Keratinocyte (primary cell): ENCODE measurements around the gene ZNF229. TPM values are rescaled to one million over a fixed set of nuclear protein-coding genes. Genes with fewer than 3 reads are reported as not detected.

Experiments
- DNase-seq: peaks from one replicate; pipeline ENCODE4 v3.0.0-alpha.2; 2011; ENCODE audit warnings: low read depth, missing footprints, low spot score
- FAIRE-seq: peaks from 2 replicates; lab custom pipeline; 2011; peaks lifted over from hg19 to GRCh38; lab: Jason Lieb, UNC
- H2AFZ ChIP-seq: 2 replicates; pipeline ENCODE4 v1.6.0; 2012; ENCODE audit warnings: low read length, control low read depth, inconsistent platforms; ENCODE audit not compliant: control insufficient read depth
- H3K27ac ChIP-seq: 2 replicates; pipeline ENCODE4 v1.5.1; 2011; ENCODE audit warnings: low read length; ENCODE audit not compliant: control insufficient read depth, insufficient read depth
- H3K27me3 ChIP-seq: 3 replicates; pipeline ENCODE4 v1.6.0; 2011; ENCODE audit warnings: low read length; ENCODE audit not compliant: control insufficient read depth, insufficient read depth; ENCODE audit errors: extremely low read depth
- H3K36me3 ChIP-seq, 2 experiments: 2 replicates in 1 of 2; 3 replicates in 1 of 2; pipeline ENCODE4 v1.5.1; 2011; ENCODE audit warnings: low read length in 2 of 2, mild to moderate bottlenecking in 1 of 2; ENCODE audit not compliant: control insufficient read depth in 2 of 2, insufficient read depth in 2 of 2; ENCODE audit errors: extremely low read depth in 1 of 2
- H3K4me1 ChIP-seq: 3 replicates; pipeline ENCODE4 v1.5.1; 2011; ENCODE audit warnings: low read length; ENCODE audit not compliant: control insufficient read depth, insufficient read depth; ENCODE audit errors: extremely low read depth
- H3K4me2 ChIP-seq: 3 replicates; pipeline ENCODE4 v1.6.0; 2011; ENCODE audit warnings: low read depth, low read length; ENCODE audit not compliant: control insufficient read depth, insufficient read depth; ENCODE audit errors: extremely low read depth
- H3K4me3 ChIP-seq, 3 experiments: fragments of 200-600 bp in 1 of 3; sonication (generic) in 1 of 3; 2 replicates in 2 of 3; 3 replicates in 1 of 3; pipeline ENCODE4 v1.5.1; 2011 to 2016; ENCODE audit warnings: low read length in 3 of 3, mild to moderate bottlenecking in 3 of 3, control low read depth in 2 of 3, inconsistent platforms in 1 of 3, low read depth in 1 of 3, mixed read lengths in 1 of 3, mixed run types in 1 of 3, moderate library complexity in 1 of 3; ENCODE audit not compliant: control insufficient read depth in 2 of 3, insufficient read depth in 2 of 3; ENCODE audit errors: extremely low read depth in 1 of 3
- H3K79me2 ChIP-seq: 2 replicates; pipeline ENCODE4 v1.6.0; 2012; ENCODE audit warnings: low read length; ENCODE audit not compliant: control insufficient read depth, insufficient read depth
- H3K9ac ChIP-seq: 3 replicates; pipeline ENCODE4 v1.6.0; 2011; ENCODE audit warnings: low read length; ENCODE audit not compliant: control insufficient read depth, insufficient read depth; ENCODE audit errors: extremely low read depth
- H3K9me1 ChIP-seq: 3 replicates; pipeline ENCODE4 v1.6.0; 2011; ENCODE audit warnings: low read length; ENCODE audit not compliant: control insufficient read depth, insufficient read depth; ENCODE audit errors: extremely low read depth
- H3K9me3 ChIP-seq: 2 replicates; pipeline ENCODE4 v1.5.1; 2012; ENCODE audit warnings: low read depth, low read length; ENCODE audit not compliant: control insufficient read depth
- H4K20me1 ChIP-seq: 3 replicates; pipeline ENCODE4 v1.6.0; 2011; ENCODE audit warnings: low read length; ENCODE audit not compliant: control insufficient read depth, insufficient read depth; ENCODE audit errors: extremely low read depth
- EZH2 ChIP-seq: IDR thresholded peaks from one replicate; pipeline ENCODE4 v1.6.1; 2012; ENCODE audit warnings: inconsistent platforms, mild to moderate bottlenecking, low read length, moderate library complexity
- dilution Hi-C: fragments of 300-500 bp; cut with MboI; formaldehyde crosslinking; loops from one replicate; pipeline ENCODE4 v1.7.0; 2020; ENCODE audit warnings: low sequenced_read_pairs; ENCODE audit not compliant: extremely low pct_ligation_motif_present
- polyA plus RNA-seq, 5 experiments: library from polyadenylated mRNA; depleted of rRNA in 3 of 5; stranded (reverse) in 3 of 5; stranded (forward) in 1 of 5; unstranded in 1 of 5; fragments of >200 nt; gene quantifications; 1 replicate in 1 of 5; 2 replicates in 3 of 5; 3 replicates in 1 of 5; pipeline versions ENCODE4 v1.2.1 to v1.2.3, GENCODE V29; 2011 to 2012; ENCODE audit warnings: missing spikeins in 2 of 5, low read depth in 1 of 5, low replicate concordance in 1 of 5
- TF ChIP-seq, protein P1 (sequence below), 3 experiments: IDR thresholded peaks in 1 of 3; conservative IDR thresholded peaks in 1 of 3; optimal IDR thresholded peaks in 1 of 3; 2 replicates in 2 of 3; 3 replicates in 1 of 3; pipeline versions ENCODE3 to v1.5.1; 2011; ENCODE audit warnings: low read length in 3 of 3, mild to moderate bottlenecking in 3 of 3, moderate library complexity in 2 of 3, control low read depth in 1 of 3, inconsistent platforms in 1 of 3; ENCODE audit not compliant: insufficient read depth in 2 of 3; ENCODE audit errors: extremely low read depth in 1 of 3

ZNF229 gene
- polyA plus RNA-seq, 1 donor (not counting 4 experiments of a cell fraction or from before 2014, with no cell fraction given), result 5.9 TPM

DNA sequence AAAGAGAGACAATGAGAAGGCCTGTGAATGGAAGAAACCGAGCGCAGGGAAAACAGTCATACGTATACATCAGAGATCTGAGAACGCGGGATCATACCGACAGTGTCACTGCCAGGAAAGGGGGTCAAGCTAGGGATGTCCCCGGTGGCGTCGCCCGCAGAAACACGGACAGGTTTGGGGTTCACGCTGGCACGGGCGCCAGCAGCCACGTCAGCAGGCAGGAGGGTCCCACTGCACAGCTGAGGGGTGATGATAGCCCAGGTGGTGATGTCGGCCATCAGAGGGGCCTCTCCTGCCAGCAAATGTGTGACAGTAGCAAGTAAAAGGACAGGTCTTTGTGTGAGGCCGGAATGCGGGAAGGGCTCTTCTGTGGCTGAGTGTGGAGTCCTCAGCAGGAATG, 3.4 kb upstream of the ZNF229 start:
- dilution Hi-C loops, result no loop called here
- Histone ChIP-seq H2AFZ (no peak overlapping the region), H3K79me2 (peaks cover 4% of the 10 kb centered on the region), H3K9ac (no peak overlapping the region), H3K4me3 (no peak overlapping the region), H3K4me2 (no peak overlapping the region), H3K27me3 (no peaks in the 10 kb centered on the region), H3K9me1 (no peaks in the 10 kb centered on the region), H4K20me1 (no peaks in the 10 kb centered on the region), H3K27ac (no peak overlapping the region), H3K36me3 (no peaks in the 10 kb centered on the region), H3K9me3 (peaks cover 4% of the 10 kb centered on the region), H3K4me1 (peaks cover 6% of the 10 kb centered on the region)
- FAIRE-seq (no peak), DNase-seq (no peak)
- TF ChIP-seq EZH2, result no peak
- TF ChIP-seq, protein P1, sequence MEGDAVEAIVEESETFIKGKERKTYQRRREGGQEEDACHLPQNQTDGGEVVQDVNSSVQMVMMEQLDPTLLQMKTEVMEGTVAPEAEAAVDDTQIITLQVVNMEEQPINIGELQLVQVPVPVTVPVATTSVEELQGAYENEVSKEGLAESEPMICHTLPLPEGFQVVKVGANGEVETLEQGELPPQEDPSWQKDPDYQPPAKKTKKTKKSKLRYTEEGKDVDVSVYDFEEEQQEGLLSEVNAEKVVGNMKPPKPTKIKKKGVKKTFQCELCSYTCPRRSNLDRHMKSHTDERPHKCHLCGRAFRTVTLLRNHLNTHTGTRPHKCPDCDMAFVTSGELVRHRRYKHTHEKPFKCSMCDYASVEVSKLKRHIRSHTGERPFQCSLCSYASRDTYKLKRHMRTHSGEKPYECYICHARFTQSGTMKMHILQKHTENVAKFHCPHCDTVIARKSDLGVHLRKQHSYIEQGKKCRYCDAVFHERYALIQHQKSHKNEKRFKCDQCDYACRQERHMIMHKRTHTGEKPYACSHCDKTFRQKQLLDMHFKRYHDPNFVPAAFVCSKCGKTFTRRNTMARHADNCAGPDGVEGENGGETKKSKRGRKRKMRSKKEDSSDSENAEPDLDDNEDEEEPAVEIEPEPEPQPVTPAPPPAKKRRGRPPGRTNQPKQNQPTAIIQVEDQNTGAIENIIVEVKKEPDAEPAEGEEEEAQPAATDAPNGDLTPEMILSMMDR (optimal IDR thresholded peaks at IDR 0.05 in 1 of 3, IDR thresholded peaks at IDR 0.05 in 1 of 3, conservative IDR thresholded peaks at IDR 0.05 in 1 of 3; ENCODE audit: extremely low read depth in 1 of 3, insufficient read depth in 2 of 3, low read length in 3 of 3), result no peak

GRCh38 chr19:44438441-44438840, 9.8 kb downstream of the ZNF229 start:
- Histone ChIP-seq H3K9me3 (peaks cover 2% of the 10 kb centered on the region), H3K27me3 (no peaks in the 10 kb centered on the region), H3K4me3 (no peak overlapping the region), H4K20me1 (no peaks in the 10 kb centered on the region), H3K79me2 (no peaks in the 10 kb centered on the region), H3K9ac (no peak overlapping the region), H3K4me2 (no peak overlapping the region), H3K9me1 (no peaks in the 10 kb centered on the region), H3K36me3 (peaks cover 0 to 11% of the 10 kb centered on the region in 2 experiments), H3K27ac (no peak overlapping the region), H2AFZ (no peak overlapping the region), H3K4me1 (no peaks in the 10 kb centered on the region)
- no peak for TF ChIP-seq EZH2
- TF ChIP-seq, protein P1 (optimal IDR thresholded peaks at IDR 0.05 in 1 of 3, IDR thresholded peaks at IDR 0.05 in 1 of 3, conservative IDR thresholded peaks at IDR 0.05 in 1 of 3; ENCODE audit: extremely low read depth in 1 of 3, insufficient read depth in 2 of 3, low read length in 3 of 3), result no peak
- dilution Hi-C loops, result no loop called here
- DNase-seq, result no peak
- no peak for FAIRE-seq
